Panc1 (cell line): ENCODE results near the gene KLF5. TPM values are rescaled to one million over a fixed set of nuclear protein-coding genes. Genes with fewer than 3 reads are reported as not detected.
"Not testable (repeated sequence)": the region's sequence is repeated elsewhere in the genome, so short reads cannot be mapped to it uniquely, and the experiment has no call there.

Source experiments
- ATAC-seq: fragments of 200-7000 bp; cut with Tn5 transposase; 2 replicates; pipeline ENCODE4 v1.9.1; 2020; ENCODE audit warnings: mild to moderate bottlenecking, moderate library complexity
- BruUV-seq: library from RNA; stranded (reverse); fragments of 400-500 nt; replicated peaks from 2 replicates; lab custom pipeline; 2021; lab: Mats Ljungman, UMichigan
- CTCF ChIA-PET: fragments of 300-600 bp; sonication (Branson Sonifier 250); formaldehyde crosslinking; loops from one replicate; lab custom pipeline; 2022; ENCODE audit warnings: antibody characterized with exemption; lab: Charles Lee
- POLR2A ChIA-PET: fragments of 300-600 bp; sonication (Branson Sonifier 250); formaldehyde crosslinking; loops from one replicate; lab custom pipeline; 2022; ENCODE audit warnings: antibody characterized with exemption; lab: Charles Lee
- DNase-seq: peaks from one replicate; pipeline ENCODE4 v3.0.0-alpha.2; 2010; ENCODE audit warnings: low read depth, low spot score
- H3K27ac ChIP-seq: 2 replicates; pipeline ENCODE4 v1.5.1; 2011; ENCODE audit warnings: mild to moderate bottlenecking, low read length, inconsistent platforms
- H3K27me3 ChIP-seq: fragments of 200-500 bp; sonication (Bioruptor generic); 2 replicates; pipeline ENCODE4 v1.6.0; 2014; ENCODE audit warnings: low read length, inconsistent platforms; ENCODE audit not compliant: control insufficient read depth, insufficient read depth
- H3K36me3 ChIP-seq: fragments of 200-500 bp; sonication (Bioruptor generic); 2 replicates; pipeline ENCODE4 v1.5.1; 2014; ENCODE audit warnings: inconsistent platforms, mild to moderate bottlenecking, low read length, moderate library complexity; ENCODE audit not compliant: control insufficient read depth, insufficient read depth
- H3K4me1 ChIP-seq: 2 replicates; pipeline ENCODE4 v1.5.1; 2011; ENCODE audit warnings: inconsistent platforms, mild to moderate bottlenecking, low read length, moderate library complexity; ENCODE audit not compliant: control insufficient read depth, insufficient read depth
- H3K4me3 ChIP-seq, 2 experiments: 2 replicates each; pipeline ENCODE4 v1.5.1; 2011 to 2012; ENCODE audit warnings: low read depth in 2 of 2, low read length in 2 of 2, mild to moderate bottlenecking in 2 of 2, inconsistent platforms in 1 of 2, moderate library complexity in 1 of 2
- H3K9me3 ChIP-seq: fragments of 200-500 bp; sonication (Bioruptor generic); 2 replicates; pipeline ENCODE4 v1.5.1; 2014; ENCODE audit warnings: low read depth, mild to moderate bottlenecking, inconsistent platforms, low read length, moderate library complexity; ENCODE audit not compliant: control insufficient read depth, insufficient read depth
- CTCF ChIP-seq: fragments of 450-650 bp; IDR thresholded peaks from 2 replicates; pipeline ENCODE4 v1.5.1; 2017; ENCODE audit warnings: mild to moderate bottlenecking
- POLR2AphosphoS5 ChIP-seq: IDR thresholded peaks from 2 replicates; pipeline ENCODE4 v1.6.1; 2012; ENCODE audit warnings: mild to moderate bottlenecking, low read depth, low read length, moderate library complexity
- REST ChIP-seq, 2 experiments: IDR thresholded peaks; 2 replicates each; pipeline ENCODE4 v1.6.1; 2011 to 2012; ENCODE audit warnings: low read depth in 2 of 2, control low read depth in 1 of 2, low read length in 1 of 2, mild to moderate bottlenecking in 1 of 2, moderate library complexity in 1 of 2; ENCODE audit not compliant: insufficient read depth in 1 of 2
- SIN3A ChIP-seq: IDR thresholded peaks from 2 replicates; pipeline ENCODE4 v1.6.1; 2012; ENCODE audit warnings: low read depth, mild to moderate bottlenecking, low read length, moderate library complexity, borderline replicate concordance; ENCODE audit not compliant: insufficient read depth
- TCF7L2 ChIP-seq: IDR thresholded peaks from 2 replicates; pipeline ENCODE4 v1.6.1; 2011; ENCODE audit warnings: mild to moderate bottlenecking, low read depth, low read length, inconsistent platforms
- in situ Hi-C: cut with HindIII; loops from 2 replicates; pipeline ENCODE4 v1.10.0; 2016; ENCODE audit warnings: low sequenced_read_pairs, low pct_unique_long_range_greater_than_20kb
- intact Hi-C: fragments of 100-400 bp; cut with micrococcal nuclease; formaldehyde crosslinking; loops from one replicate; pipeline ENCODE4 v1.10.0; 2022; ENCODE audit not compliant: unreplicated experiment
- total RNA-seq: library from RNA; stranded (reverse); gene quantifications from one replicate; pipeline ENCODE4 v1.2.1, GENCODE V29; 2021; ENCODE audit not compliant: unreplicated experiment

Gene KLF5
- total RNA-seq, 1 experiment from 2014 or later = 1.5 TPM

- BruUV-seq = no TSS peak
Measured at GRCh38 chr13:73045031-73045430, 13.8 kb upstream of the KLF5 start.

GRCh38 chr13:73048615-73049014, 10.2 kb upstream of the KLF5 start:
- H3K36me3 ChIP-seq, POLR2A ChIA-PET, BruUV-seq, H3K27me3 ChIP-seq, ATAC-seq, H3K27ac ChIP-seq, CTCF ChIA-PET, DNase-seq, H3K9me3 ChIP-seq, in situ Hi-C loops, intact Hi-C loops, H3K4me3 ChIP-seq, H3K4me1 ChIP-seq: not testable (repeated sequence)

More at GRCh38 chr13:73045031-73045430, 13.8 kb upstream of the KLF5 start:
- intact Hi-C loops = no loop called here
- Histone ChIP-seq H3K27ac (no peak overlapping the region), H3K4me3 (no peak overlapping the region), H3K4me1 (no peaks in the 10 kb centered on the region), H3K27me3 (no peaks in the 10 kb centered on the region), H3K36me3 (no peaks in the 10 kb centered on the region), H3K9me3 (no peaks in the 10 kb centered on the region)
- TF ChIP-seq CTCF (no peak), TCF7L2 (no peak), POLR2AphosphoS5 (no peak), SIN3A (no peak), REST (IDR thresholded peaks at IDR 0.05; ENCODE audit: insufficient read depth in 1 of 2, low read depth in 2 of 2, low read length in 1 of 2) (no peak)
- CTCF ChIA-PET = no interaction called here
- in situ Hi-C loops = no loop called here
- POLR2A ChIA-PET = no interaction called here
- DNase-seq (no peak), ATAC-seq (no peak)

GRCh38 chr13:73054712-73055111, 4.1 kb upstream of the KLF5 start:
- in situ Hi-C loops (no loop called here), intact Hi-C loops (no loop called here)
- CTCF ChIA-PET = no interaction called here
- no TSS peak for BruUV-seq
- peaks cover 6% of the 10 kb centered on the region; the same call in 1 of the 2 replicates for H3K4me1 ChIP-seq
- ATAC-seq (no peak), DNase-seq (no peak)
- H3K27me3 ChIP-seq = peaks cover 2% of the 10 kb centered on the region; the same call in 1 of the 2 replicates
- no peaks in the 10 kb centered on the region; the same call in 1 of the 2 replicates for H3K36me3 ChIP-seq
- H3K9me3 ChIP-seq = no peaks in the 10 kb centered on the region
- POLR2A ChIA-PET = no interaction called here
- no peak overlapping the region for H3K27ac ChIP-seq
- TF ChIP-seq CTCF (no peak), TCF7L2 (no peak), POLR2AphosphoS5 (no peak), SIN3A (no peak), REST (IDR thresholded peaks at IDR 0.05; ENCODE audit: insufficient read depth in 1 of 2, low read depth in 2 of 2, low read length in 1 of 2) (no peak)
- no peak overlapping the region for H3K4me3 ChIP-seq
